ENCODE measurements around the gene ABLIM1.

Gene ABLIM1

DNA sequence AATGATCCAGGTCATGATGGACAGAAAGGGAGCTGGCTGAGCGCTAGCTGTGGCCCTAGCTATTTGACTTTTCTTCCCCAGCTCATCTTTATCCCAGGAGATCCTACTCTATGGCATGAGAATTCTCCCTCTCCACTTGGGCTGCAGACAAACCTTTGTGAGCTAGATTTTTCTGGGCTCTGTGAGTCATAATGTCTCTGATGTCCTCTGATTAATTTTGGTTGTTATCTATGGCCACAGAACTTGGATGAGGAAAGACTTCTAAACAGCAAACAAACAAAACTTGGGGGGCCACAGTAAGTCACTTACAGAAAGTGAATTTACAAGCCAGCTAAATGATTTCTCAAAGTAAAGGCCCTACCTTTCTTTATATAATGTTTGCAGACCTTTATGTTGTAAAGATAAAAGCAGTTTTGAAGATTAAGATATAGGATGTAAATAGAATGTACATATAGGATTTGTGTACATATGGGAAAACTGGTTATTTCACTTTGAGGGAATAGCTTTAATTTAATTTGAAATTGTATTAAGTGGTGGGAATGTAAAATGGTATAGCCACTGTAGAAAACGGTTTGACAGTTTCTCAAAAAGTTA is 10.4 kb downstream of the ABLIM1 start:
- Mint-ChIP-seq H3K4me3 (no peak overlapping the region), H3K27ac (no peak overlapping the region), H3K36me3 (no peaks in the 10 kb centered on the region), H3K4me1 (peaks cover 6% of the 10 kb centered on the region), H3K9me3 (no peaks in the 10 kb centered on the region), H3K27me3 (peaks cover 1% of the 10 kb centered on the region)
- no peak for ATAC-seq (ENCODE audit: low read depth)
- DNase-seq (ENCODE audit: low spot score in 2 of 2), result no peak

DNA sequence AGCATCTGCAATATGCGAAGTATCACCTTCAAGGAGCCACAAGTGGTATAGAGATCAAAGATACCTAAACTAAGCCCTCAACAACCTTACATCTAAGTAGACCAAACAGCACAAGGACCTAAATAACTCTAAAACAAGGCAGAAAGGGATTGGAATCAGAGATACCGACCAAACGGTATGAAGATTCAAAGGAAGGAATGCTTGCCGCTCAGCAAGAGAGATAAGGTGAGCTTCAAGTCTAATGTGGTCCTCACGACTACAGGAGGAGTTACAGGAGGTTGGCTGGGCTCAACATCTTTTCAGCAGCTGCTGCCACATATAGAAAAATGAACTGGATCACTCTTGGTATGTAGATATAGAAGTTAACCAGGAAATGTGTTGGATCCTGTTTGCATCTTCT is 11.6 kb downstream of the ABLIM1 start:
- no peak for DNase-seq (ENCODE audit: low spot score in 2 of 2)
- H3K9me3 Mint-ChIP-seq, result no peaks in the 10 kb centered on the region
- H3K27ac Mint-ChIP-seq, result no peak overlapping the region
- H3K4me3 Mint-ChIP-seq, result no peak overlapping the region
- no peaks in the 10 kb centered on the region for H3K36me3 Mint-ChIP-seq
- peaks cover 3% of the 10 kb centered on the region for H3K27me3 Mint-ChIP-seq
- peaks cover 6% of the 10 kb centered on the region for H3K4me1 Mint-ChIP-seq
- no peak for ATAC-seq (ENCODE audit: low read depth)

DNA sequence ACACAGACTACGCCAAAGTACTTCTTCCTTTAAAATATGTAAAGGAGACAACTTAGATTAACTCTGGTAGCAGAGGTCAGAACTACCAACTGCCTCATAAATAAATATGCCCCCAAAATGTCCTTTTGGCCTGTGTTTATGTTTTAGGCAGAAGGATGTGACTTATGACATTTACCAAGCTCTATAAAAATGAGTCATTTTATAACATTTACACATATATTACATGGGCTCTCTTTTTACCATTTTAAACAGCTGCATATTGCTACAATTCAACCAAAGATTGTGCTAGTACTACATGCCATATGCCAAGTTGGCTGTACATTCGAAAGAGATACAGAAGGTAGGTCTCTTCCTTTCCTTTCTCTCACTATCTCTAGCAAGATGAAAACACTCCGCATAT is 12.4 kb downstream of the ABLIM1 start:
- DNase-seq (ENCODE audit: low spot score in 2 of 2), result no peak
- H3K27me3 Mint-ChIP-seq, result peaks cover 3% of the 10 kb centered on the region
- no peaks in the 10 kb centered on the region for H3K9me3 Mint-ChIP-seq
- peaks cover 6% of the 10 kb centered on the region for H3K4me1 Mint-ChIP-seq
- H3K4me3 Mint-ChIP-seq, result no peak overlapping the region
- no peak overlapping the region for H3K27ac Mint-ChIP-seq
- no peaks in the 10 kb centered on the region for H3K36me3 Mint-ChIP-seq
- ATAC-seq (ENCODE audit: low read depth), result no peak

DNA sequence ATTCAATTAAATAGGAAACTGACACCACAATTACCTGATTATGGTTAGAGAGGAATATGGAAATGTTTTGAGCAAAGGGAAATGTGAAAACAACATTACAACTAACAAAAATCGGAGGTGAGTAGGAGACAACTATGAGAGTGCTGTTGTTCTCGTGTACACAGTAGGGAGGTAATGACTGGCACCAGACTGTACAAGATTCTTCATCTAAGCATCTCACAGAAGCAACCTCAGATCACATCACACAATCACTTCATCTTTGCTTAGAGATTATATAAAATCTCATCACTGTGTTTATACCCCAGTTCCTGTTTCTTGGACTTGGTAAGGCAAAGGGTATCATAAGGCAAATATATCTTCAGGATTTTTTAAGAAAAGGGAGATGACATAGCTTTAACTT is 14.9 kb downstream of the ABLIM1 start:
- Mint-ChIP-seq H3K36me3 (no peaks in the 10 kb centered on the region), H3K4me1 (peaks cover 6% of the 10 kb centered on the region), H3K4me3 (no peak overlapping the region), H3K27ac (no peak overlapping the region), H3K9me3 (no peaks in the 10 kb centered on the region), H3K27me3 (peaks cover 5% of the 10 kb centered on the region)
- ATAC-seq (ENCODE audit: low read depth) (no peak), DNase-seq (ENCODE audit: low spot score in 2 of 2) (no peak)

DNA sequence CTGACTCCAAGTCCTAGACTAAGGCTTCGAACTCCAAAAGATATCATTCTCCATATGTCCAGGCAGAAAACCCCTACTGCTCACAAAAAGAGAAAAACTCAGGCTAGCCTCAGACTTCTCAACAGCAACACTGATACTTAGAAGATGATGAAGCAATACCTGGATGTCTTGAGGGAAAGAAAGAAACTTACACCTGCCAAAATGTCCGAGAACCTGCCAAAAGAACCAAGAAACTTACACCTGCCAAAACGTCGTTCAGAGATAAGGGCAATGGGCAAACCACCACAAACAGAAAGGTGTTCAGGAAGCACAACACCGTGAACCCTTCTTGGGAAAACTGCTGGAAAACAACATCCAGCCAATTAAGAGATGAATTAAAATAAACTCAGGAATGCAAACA is 15.3 kb downstream of the ABLIM1 start:
- H3K4me1 Mint-ChIP-seq, result peaks cover 6% of the 10 kb centered on the region
- peaks cover 5% of the 10 kb centered on the region for H3K27me3 Mint-ChIP-seq
- no peak for ATAC-seq (ENCODE audit: low read depth)
- H3K27ac Mint-ChIP-seq, result no peak overlapping the region
- no peak for DNase-seq (ENCODE audit: low spot score in 2 of 2)
- H3K36me3 Mint-ChIP-seq, result no peaks in the 10 kb centered on the region
- no peaks in the 10 kb centered on the region for H3K9me3 Mint-ChIP-seq
- H3K4me3 Mint-ChIP-seq, result no peak overlapping the region

DNA sequence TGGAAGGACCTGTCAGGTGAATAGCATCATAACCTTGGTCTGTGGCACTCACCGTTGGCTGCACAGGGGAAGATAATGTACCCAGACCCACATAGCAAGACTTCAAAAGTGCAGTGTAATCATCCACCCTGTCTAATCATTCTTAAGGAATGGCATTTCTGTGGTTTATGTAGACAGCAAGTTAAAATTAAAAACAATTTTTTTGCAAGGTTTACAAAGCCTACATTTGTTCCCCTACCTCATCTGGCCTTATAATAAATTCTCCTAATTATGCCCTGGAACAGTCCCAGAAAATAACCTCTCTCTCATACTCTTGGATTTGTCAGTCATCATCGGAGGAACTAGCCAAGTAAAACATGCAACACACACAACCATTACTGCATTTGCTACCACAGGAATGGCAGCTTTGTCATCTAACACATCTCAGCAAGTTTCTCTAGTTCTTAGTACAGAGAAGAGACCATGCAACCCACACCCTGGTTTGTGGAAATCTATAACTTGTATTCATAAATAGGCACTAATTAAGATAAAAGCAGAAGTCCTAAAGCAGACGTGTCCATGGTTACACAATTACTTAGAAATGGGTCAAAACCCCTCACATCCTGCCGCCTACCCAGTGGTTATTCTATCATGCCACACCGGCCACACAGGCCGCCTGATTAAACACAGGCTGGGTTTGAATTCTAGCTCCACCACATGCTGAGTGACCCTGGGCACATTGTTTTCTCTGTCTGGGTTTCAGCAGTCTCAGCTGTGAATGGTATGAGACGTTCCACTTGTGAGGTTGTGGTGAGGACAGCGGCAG is 19.1 kb downstream of the ABLIM1 start:
- Mint-ChIP-seq H3K27ac (no peak overlapping the region), H3K9me3 (no peaks in the 10 kb centered on the region), H3K4me1 (peaks cover 3% of the 10 kb centered on the region), H3K36me3 (no peaks in the 10 kb centered on the region), H3K27me3 (peaks cover 11% of the 10 kb centered on the region), H3K4me3 (no peak overlapping the region)
- ATAC-seq (ENCODE audit: low read depth) (no peak), DNase-seq (ENCODE audit: low spot score in 2 of 2) (no peak)

DNA sequence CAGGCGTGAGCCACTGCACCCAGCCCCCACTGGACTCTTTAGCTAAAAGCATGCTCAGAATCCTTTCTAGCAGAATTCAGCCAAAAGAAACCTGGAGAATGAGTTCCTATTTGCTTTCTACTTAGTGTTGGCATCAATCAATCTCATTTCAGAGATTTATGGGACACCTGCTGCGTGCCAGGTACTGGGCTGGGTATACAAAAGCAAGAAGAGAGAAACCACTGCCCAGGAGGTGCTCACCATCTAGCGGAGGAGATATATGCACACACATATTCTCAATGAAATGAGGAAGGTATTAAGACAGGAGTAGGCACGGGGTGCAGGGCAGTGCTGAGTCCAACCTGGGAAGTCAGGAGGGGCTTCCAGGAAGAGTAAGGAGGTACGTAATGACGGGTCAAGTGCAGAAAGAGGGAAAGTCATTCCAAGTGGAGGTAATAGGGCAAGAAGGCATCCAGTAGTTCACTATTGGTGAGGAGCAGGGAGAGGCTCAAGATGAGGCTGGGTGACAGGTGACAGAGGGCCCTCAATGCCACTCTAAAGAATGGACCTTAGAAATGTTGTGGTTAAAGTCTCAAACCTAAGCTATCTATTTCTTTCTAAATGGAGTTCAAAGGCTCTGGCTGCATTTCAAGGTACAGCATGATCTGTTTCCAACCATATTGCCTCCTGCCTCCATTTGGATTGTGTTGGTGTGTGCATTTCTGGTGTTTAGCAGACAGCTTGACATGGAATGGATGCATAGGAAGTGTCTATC is 22.1 kb downstream of the ABLIM1 start:
- DNase-seq (ENCODE audit: low spot score in 2 of 2) (no peak), ATAC-seq (ENCODE audit: low read depth) (no peak)
- H3K36me3 Mint-ChIP-seq, result no peaks in the 10 kb centered on the region
- peaks cover 21% of the 10 kb centered on the region for H3K27me3 Mint-ChIP-seq
- no peak overlapping the region for H3K27ac Mint-ChIP-seq
- H3K4me1 Mint-ChIP-seq, result peaks cover 23% of the 10 kb centered on the region
- no peak overlapping the region for H3K4me3 Mint-ChIP-seq
- no peaks in the 10 kb centered on the region for H3K9me3 Mint-ChIP-seq

DNA sequence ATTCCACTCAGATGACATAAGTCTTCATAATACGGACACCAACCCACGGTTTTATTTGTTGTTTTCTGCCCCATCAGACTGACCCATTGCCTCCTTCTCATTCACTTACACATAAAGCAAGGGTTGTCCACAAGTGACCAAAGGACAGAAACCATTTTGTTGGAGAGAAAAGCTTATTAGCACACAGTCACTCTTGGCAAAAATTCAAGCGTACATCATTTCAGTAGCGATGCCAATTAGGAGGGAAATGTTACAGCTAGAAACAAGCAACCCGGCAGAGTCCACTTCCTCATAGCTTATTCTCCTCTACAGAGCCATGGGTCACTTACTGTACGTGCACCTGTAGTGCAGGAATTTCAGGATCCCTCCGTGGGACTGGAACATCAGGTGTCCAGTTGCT is 23.0 kb downstream of the ABLIM1 start:
- peaks cover 23% of the 10 kb centered on the region for H3K4me1 Mint-ChIP-seq

DNA sequence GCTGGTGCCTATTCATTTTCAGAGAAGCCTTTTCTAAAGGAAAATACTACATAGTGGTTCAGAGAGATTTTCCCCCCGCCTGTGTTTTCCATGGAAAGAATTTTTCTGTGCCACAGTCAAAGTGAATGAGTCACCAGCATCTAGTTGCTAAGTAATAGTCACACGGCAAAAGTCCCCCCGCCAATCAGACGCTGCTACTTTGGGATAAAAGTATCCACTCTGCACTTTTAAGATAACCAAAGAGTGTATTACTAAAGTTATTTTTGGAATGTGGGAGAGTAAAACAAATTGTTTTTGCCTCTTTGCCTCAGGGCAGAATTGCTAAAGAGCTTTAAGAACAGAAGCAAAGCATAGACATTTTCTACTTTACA is 23.5 kb downstream of the ABLIM1 start:
- no peak overlapping the region for H3K4me3 Mint-ChIP-seq
- peaks cover 29% of the 10 kb centered on the region for H3K27me3 Mint-ChIP-seq
- H3K9me3 Mint-ChIP-seq, result no peaks in the 10 kb centered on the region
- DNase-seq (ENCODE audit: low spot score in 2 of 2) (no peak), ATAC-seq (ENCODE audit: low read depth) (no peak)
- no peak overlapping the region for H3K27ac Mint-ChIP-seq
- H3K36me3 Mint-ChIP-seq, result no peaks in the 10 kb centered on the region
- H3K4me1 Mint-ChIP-seq, result peaks cover 23% of the 10 kb centered on the region

More for the DNA sequence above, 23.0 kb downstream of the ABLIM1 start:
- Mint-ChIP-seq H3K9me3 (no peaks in the 10 kb centered on the region), H3K36me3 (no peaks in the 10 kb centered on the region), H3K27ac (no peak overlapping the region), H3K27me3 (peaks cover 25% of the 10 kb centered on the region), H3K4me3 (no peak overlapping the region)
- ATAC-seq (ENCODE audit: low read depth) (no peak), DNase-seq (ENCODE audit: low spot score in 2 of 2) (no peak)

DNA sequence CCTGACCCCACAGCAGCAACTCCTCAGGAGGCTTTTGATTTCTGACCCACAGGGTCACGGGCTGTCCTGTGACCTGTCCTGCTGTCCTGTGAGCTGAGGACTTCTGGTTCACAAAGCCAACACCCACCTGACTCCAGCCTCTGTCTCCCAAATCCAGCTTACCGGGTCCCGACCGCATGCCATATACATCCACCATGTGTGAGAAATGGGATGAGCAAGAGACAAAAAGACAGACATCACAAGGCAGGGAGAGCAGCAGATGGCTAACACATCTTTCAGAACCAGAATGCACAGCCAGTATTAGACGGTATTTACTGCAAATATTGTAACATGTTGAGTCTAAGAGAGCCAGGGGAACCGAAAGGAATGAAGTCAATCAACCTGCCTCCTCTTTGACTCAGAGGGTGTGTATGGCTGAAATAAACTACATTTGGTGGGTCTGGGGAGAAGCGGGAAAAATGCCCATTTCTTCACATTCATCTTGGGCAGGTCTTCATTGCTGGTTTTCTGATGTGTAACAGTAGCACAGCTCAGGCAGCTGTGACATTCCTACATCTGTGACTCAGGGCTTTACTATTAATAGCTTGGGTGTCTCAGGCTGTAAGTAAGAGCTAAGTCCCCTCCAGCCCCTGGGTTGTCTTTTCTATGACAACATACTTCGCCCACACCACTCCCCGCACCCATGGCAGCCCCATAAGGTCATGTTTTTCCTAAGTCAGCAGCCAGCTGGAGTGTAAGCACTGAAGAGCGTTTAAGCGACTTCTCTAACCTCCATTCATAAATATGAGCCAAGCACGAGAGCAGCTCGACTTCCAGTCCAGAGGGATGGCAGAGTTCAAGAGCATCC is 25.0 kb downstream of the ABLIM1 start:
- ATAC-seq (ENCODE audit: low read depth) (no peak), DNase-seq (ENCODE audit: low spot score in 2 of 2) (no peak)

DNA sequence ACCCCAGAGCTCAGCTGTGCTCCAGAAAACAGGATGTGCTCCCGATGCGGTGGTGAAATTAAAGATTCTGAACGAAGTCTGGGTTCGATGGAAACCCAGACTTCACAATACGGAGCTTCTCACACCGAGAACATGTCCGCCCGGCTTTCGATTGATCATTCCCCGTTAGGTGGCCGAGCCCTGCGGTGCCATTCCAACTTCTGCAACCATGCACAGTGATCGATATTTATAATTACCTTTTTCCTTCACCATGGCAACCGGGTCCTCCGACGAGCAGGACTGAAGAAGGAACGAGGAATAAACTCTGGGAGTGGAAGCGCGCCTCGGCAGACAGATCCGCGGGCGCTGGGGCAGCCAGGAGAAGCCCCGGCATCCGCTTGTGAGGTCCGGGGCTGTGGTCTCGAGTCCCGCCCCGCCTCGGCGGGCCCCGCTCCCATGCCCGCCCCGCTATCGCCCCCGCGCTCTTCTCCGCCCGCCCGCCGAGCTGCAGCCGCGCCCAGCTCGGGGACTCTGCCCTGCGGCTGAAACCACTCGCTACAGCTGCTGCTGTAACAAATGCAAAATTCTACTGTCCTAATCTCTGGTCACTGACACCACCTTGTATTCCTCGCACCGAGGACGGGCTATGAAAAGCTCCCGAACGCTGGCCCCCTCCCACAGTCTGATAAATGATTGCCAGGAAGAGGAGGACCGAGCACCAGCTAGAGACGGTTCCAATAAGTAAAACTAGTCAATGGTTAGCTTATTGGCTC is 26.2 kb downstream of the ABLIM1 start:
- Mint-ChIP-seq H3K4me3 (peak overlapping the region; percentile 74), H3K9me3 (no peaks in the 10 kb centered on the region), H3K4me1 (peaks cover 20% of the 10 kb centered on the region), H3K36me3 (no peaks in the 10 kb centered on the region), H3K27ac (no peak overlapping the region), H3K27me3 (peaks cover 30% of the 10 kb centered on the region)
- peak in 1 of 2 donors; percentile 18 for DNase-seq (ENCODE audit: low spot score in 2 of 2)
- ATAC-seq (ENCODE audit: low read depth), result peak; percentile 75

More for the DNA sequence above, 25.0 kb downstream of the ABLIM1 start:
- Mint-ChIP-seq H3K36me3 (no peaks in the 10 kb centered on the region), H3K4me1 (peaks cover 20% of the 10 kb centered on the region), H3K27ac (no peak overlapping the region), H3K4me3 (no peak overlapping the region), H3K9me3 (no peaks in the 10 kb centered on the region), H3K27me3 (peaks cover 30% of the 10 kb centered on the region)

DNA sequence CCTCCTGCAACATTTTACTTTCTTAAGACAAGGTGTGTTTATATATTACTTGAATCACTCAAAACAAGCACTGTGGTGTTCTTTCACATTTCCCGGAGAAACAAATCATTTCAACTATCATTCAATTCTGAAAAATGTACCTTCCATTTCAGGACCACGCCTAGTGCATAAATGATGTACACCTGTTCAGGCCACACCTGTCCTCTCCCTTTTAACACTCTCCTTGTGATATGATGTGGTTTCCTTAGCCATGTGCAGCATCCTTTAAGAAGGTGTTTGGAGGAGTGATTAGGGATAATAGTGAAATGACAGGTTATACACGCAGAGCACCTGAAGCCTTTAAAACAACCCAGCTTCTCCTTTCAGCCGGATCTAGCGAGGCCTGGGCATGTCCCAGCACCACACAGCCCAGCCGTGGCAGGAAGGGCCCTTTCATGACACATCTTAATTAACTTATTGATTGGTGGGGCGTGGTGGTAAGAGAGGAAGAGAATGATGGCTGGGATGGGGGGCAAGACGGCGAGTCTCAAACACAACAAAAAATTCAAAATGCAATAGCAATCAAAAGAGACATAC is 26.9 kb downstream of the ABLIM1 start:
- H3K36me3 Mint-ChIP-seq, result no peaks in the 10 kb centered on the region
- DNase-seq (ENCODE audit: low spot score in 2 of 2) (peak in 1 of 2 donors; percentile 12), ATAC-seq (ENCODE audit: low read depth) (peak; percentile 50)
- no peaks in the 10 kb centered on the region for H3K9me3 Mint-ChIP-seq
- peaks cover 32% of the 10 kb centered on the region for H3K27me3 Mint-ChIP-seq
- H3K27ac Mint-ChIP-seq, result no peak overlapping the region
- peak overlapping the region; percentile 74 for H3K4me3 Mint-ChIP-seq
- H3K4me1 Mint-ChIP-seq, result peaks cover 20% of the 10 kb centered on the region
